ENCODE measurements around the gene HMGN2.

Gene HMGN2

GRCh38 chr1:26472320-26472900 is at the start of gene HMGN2:
TSS of gene HMGN2 (plus strand) at chr1:26472440. CDS start at chr1:26472613, 173 bp downstream.
- H3K9me3 ChIP-seq (ENCODE audit: control insufficient read depth, insufficient read depth, low read length) = no peaks in the 10 kb centered on the region
- H3K4me1 ChIP-seq (ENCODE audit: insufficient read depth, low read length) = peaks cover 7% of the 10 kb centered on the region
- H3K9ac ChIP-seq (ENCODE audit: low read depth, low read length) = peak within 1 kb of the TSS; percentile 76
- H3K36me3 ChIP-seq (ENCODE audit: insufficient read depth, low read length) = peaks cover 24% of the 10 kb centered on the region

- no peaks in the 10 kb centered on the region for H3K4me1 ChIP-seq (ENCODE audit: insufficient read depth, low read length)
- peaks cover 25% of the 10 kb centered on the region for H3K36me3 ChIP-seq (ENCODE audit: insufficient read depth, low read length)
- no peaks in the 10 kb centered on the region for H3K9me3 ChIP-seq (ENCODE audit: control insufficient read depth, insufficient read depth, low read length)
- H3K9ac ChIP-seq (ENCODE audit: low read depth, low read length) = no peak overlapping the region
Measured at GRCh38 chr1:26429721-26430120, 42.5 kb upstream of the HMGN2 start.

GRCh38 chr1:26431979-26432695 is 40.1 kb upstream of the HMGN2 start, which contains the start of gene DHDDS:
TSS of gene DHDDS (plus strand) at chr1:26432321. CDS start at chr1:26432946, 625 bp downstream.
- Histone ChIP-seq H3K9ac (ENCODE audit: low read depth, low read length) (peak within 1 kb of the TSS; percentile 95), H3K36me3 (ENCODE audit: insufficient read depth, low read length) (peaks cover 9% of the 10 kb centered on the region), H3K9me3 (ENCODE audit: control insufficient read depth, insufficient read depth, low read length) (no peaks in the 10 kb centered on the region), H3K4me1 (ENCODE audit: insufficient read depth, low read length) (no peaks in the 10 kb centered on the region)

GRCh38 chr1:26432793-26433192 is 39.4 kb upstream of the HMGN2 start:
- H3K9ac ChIP-seq (ENCODE audit: low read depth, low read length) = peak overlapping the region; percentile 95
- no peaks in the 10 kb centered on the region for H3K9me3 ChIP-seq (ENCODE audit: control insufficient read depth, insufficient read depth, low read length)
- H3K4me1 ChIP-seq (ENCODE audit: insufficient read depth, low read length) = no peaks in the 10 kb centered on the region
- peaks cover 5% of the 10 kb centered on the region for H3K36me3 ChIP-seq (ENCODE audit: insufficient read depth, low read length)

- Histone ChIP-seq H3K9me3 (ENCODE audit: control insufficient read depth, insufficient read depth, low read length) (no peaks in the 10 kb centered on the region), H3K36me3 (ENCODE audit: insufficient read depth, low read length) (peaks cover 9% of the 10 kb centered on the region), H3K4me1 (ENCODE audit: insufficient read depth, low read length) (no peaks in the 10 kb centered on the region), H3K9ac (ENCODE audit: low read depth, low read length) (no peak overlapping the region)
Measured at GRCh38 chr1:26434161-26434752, 38.0 kb upstream of the HMGN2 start.

GRCh38 chr1:26438041-26438440 is 34.2 kb upstream of the HMGN2 start:
- peaks cover 21% of the 10 kb centered on the region for H3K36me3 ChIP-seq (ENCODE audit: insufficient read depth, low read length)
- no peak overlapping the region for H3K9ac ChIP-seq (ENCODE audit: low read depth, low read length)
- no peaks in the 10 kb centered on the region for H3K9me3 ChIP-seq (ENCODE audit: control insufficient read depth, insufficient read depth, low read length)
- H3K4me1 ChIP-seq (ENCODE audit: insufficient read depth, low read length) = no peaks in the 10 kb centered on the region

- H3K9ac ChIP-seq (ENCODE audit: low read depth, low read length) = no peak overlapping the region
- H3K4me1 ChIP-seq (ENCODE audit: insufficient read depth, low read length) = no peaks in the 10 kb centered on the region
- peaks cover 27% of the 10 kb centered on the region for H3K36me3 ChIP-seq (ENCODE audit: insufficient read depth, low read length)
- H3K9me3 ChIP-seq (ENCODE audit: control insufficient read depth, insufficient read depth, low read length) = no peaks in the 10 kb centered on the region
Measured at GRCh38 chr1:26440259-26440658, 32.0 kb upstream of the HMGN2 start.

GRCh38 chr1:26449868-26450267 is 22.4 kb upstream of the HMGN2 start:
- Histone ChIP-seq H3K9ac (ENCODE audit: low read depth, low read length) (no peak overlapping the region), H3K9me3 (ENCODE audit: control insufficient read depth, insufficient read depth, low read length) (no peaks in the 10 kb centered on the region), H3K4me1 (ENCODE audit: insufficient read depth, low read length) (peaks cover 4% of the 10 kb centered on the region; the same call in 1 of the 2 replicates), H3K36me3 (ENCODE audit: insufficient read depth, low read length) (peaks cover 23% of the 10 kb centered on the region)

- Histone ChIP-seq H3K4me1 (ENCODE audit: insufficient read depth, low read length) (peaks cover 4% of the 10 kb centered on the region; the same call in 1 of the 2 replicates), H3K9me3 (ENCODE audit: control insufficient read depth, insufficient read depth, low read length) (no peaks in the 10 kb centered on the region), H3K36me3 (ENCODE audit: insufficient read depth, low read length) (peaks cover 23% of the 10 kb centered on the region), H3K9ac (ENCODE audit: low read depth, low read length) (no peak overlapping the region)
Measured at GRCh38 chr1:26450908-26451307, 21.3 kb upstream of the HMGN2 start.

- Histone ChIP-seq H3K9me3 (ENCODE audit: control insufficient read depth, insufficient read depth, low read length) (no peaks in the 10 kb centered on the region), H3K9ac (ENCODE audit: low read depth, low read length) (no peak overlapping the region), H3K4me1 (ENCODE audit: insufficient read depth, low read length) (peaks cover 3% of the 10 kb centered on the region; the same call in 1 of the 2 replicates), H3K36me3 (ENCODE audit: insufficient read depth, low read length) (peaks cover 19% of the 10 kb centered on the region)
Measured at GRCh38 chr1:26452459-26453183, 19.6 kb upstream of the HMGN2 start.

GRCh38 chr1:26459148-26459547 is 13.1 kb upstream of the HMGN2 start:
- H3K9ac ChIP-seq (ENCODE audit: low read depth, low read length) = no peak overlapping the region
- H3K4me1 ChIP-seq (ENCODE audit: insufficient read depth, low read length) = no peaks in the 10 kb centered on the region
- peaks cover 7% of the 10 kb centered on the region for H3K36me3 ChIP-seq (ENCODE audit: insufficient read depth, low read length)
- no peaks in the 10 kb centered on the region for H3K9me3 ChIP-seq (ENCODE audit: control insufficient read depth, insufficient read depth, low read length)

- H3K4me1 ChIP-seq (ENCODE audit: insufficient read depth, low read length) = no peaks in the 10 kb centered on the region
- H3K36me3 ChIP-seq (ENCODE audit: insufficient read depth, low read length) = peaks cover 7% of the 10 kb centered on the region
- no peaks in the 10 kb centered on the region for H3K9me3 ChIP-seq (ENCODE audit: control insufficient read depth, insufficient read depth, low read length)
- no peak overlapping the region for H3K9ac ChIP-seq (ENCODE audit: low read depth, low read length)
Measured at GRCh38 chr1:26459573-26460031, 12.6 kb upstream of the HMGN2 start.

- Histone ChIP-seq H3K9ac (ENCODE audit: low read depth, low read length) (no peak overlapping the region), H3K36me3 (ENCODE audit: insufficient read depth, low read length) (peaks cover 10% of the 10 kb centered on the region), H3K4me1 (ENCODE audit: insufficient read depth, low read length) (peaks cover 7% of the 10 kb centered on the region), H3K9me3 (ENCODE audit: control insufficient read depth, insufficient read depth, low read length) (no peaks in the 10 kb centered on the region)
Measured at GRCh38 chr1:26468911-26469310, 3.3 kb upstream of the HMGN2 start.

GRCh38 chr1:26469558-26469957 is 2.7 kb upstream of the HMGN2 start:
- H3K9ac ChIP-seq (ENCODE audit: low read depth, low read length) = no peak overlapping the region
- H3K4me1 ChIP-seq (ENCODE audit: insufficient read depth, low read length) = peaks cover 7% of the 10 kb centered on the region
- H3K36me3 ChIP-seq (ENCODE audit: insufficient read depth, low read length) = peaks cover 15% of the 10 kb centered on the region
- no peaks in the 10 kb centered on the region for H3K9me3 ChIP-seq (ENCODE audit: control insufficient read depth, insufficient read depth, low read length)

Measured in ES-I3 (cell line).